ENCODE data around the gene TMTC2. TPM values are rescaled to one million over a fixed set of nuclear protein-coding genes. Genes with fewer than 3 reads are reported as not detected.

TMTC2 gene
- total and polyA plus RNA-seq, 2 donors, result 18.1 to 95.3 TPM

DNA sequence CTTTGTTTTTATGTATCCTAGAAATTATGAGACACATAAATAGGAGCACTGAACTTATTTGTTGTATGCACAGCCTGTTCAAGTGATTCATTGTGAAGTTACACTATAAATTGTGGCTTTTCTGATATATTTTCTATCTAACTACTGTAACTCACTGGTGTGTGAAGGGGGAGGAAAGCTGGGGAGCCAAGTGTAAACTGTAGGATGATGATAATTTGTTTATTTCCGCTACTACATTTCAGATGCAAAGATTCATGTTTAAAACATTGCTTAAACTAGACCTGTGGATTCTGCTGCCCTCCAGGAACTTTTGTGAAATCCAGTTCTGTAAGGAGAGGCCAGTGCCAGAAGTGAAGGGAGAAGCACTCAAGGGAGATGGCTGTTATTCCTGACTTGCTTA lies 3.3 kb downstream of the TMTC2 start:
- Histone ChIP-seq H3K4me3 (ENCODE audit: low read depth, low read length) (peak overlapping the region; percentile 10), H3K4me1 (ENCODE audit: insufficient read depth) (no peaks in the 10 kb centered on the region), H3K27ac (ENCODE audit: low read depth) (no peak overlapping the region), H3K36me3 (ENCODE audit: insufficient read depth) (peaks cover 2% of the 10 kb centered on the region)
- 67% methylated on average over 1 of the region's 1 CpG for WGBS
- no peak for DNase-seq (ENCODE audit: extremely low spot score)

DNA sequence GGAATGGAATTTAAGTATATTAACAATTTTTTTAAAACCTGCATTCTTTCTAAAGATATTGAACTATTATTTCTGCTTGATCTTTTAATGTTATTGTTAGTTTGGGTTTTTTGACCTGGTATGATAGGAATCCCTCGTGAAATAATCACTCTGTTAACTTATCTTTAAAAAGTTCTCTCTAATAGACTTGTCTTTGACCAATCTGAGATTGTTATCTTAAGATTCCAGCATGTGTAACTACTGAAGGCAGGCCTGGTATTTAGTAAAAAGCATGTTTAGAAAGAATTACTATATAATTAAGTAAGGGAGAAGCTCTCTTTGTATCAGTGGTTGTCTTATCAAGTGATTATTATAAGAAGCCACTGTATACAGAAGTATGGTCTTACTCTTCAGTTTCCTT lies 4.8 kb downstream of the TMTC2 start:
- no peak overlapping the region for H3K27ac ChIP-seq (ENCODE audit: low read depth)
- WGBS, result 71% methylated on average over 1 of the region's 1 CpG
- no peak overlapping the region for H3K4me3 ChIP-seq (ENCODE audit: low read depth, low read length)
- H3K4me1 ChIP-seq (ENCODE audit: insufficient read depth), result no peaks in the 10 kb centered on the region
- DNase-seq (ENCODE audit: extremely low spot score), result no peak
- H3K36me3 ChIP-seq (ENCODE audit: insufficient read depth), result peaks cover 2% of the 10 kb centered on the region

GRCh38 chr12:82694276-82694675 lies 7.6 kb downstream of the TMTC2 start:
- 97% methylated on average over 3 of the region's 3 CpGs for WGBS
- Histone ChIP-seq H3K4me1 (ENCODE audit: insufficient read depth) (no peaks in the 10 kb centered on the region), H3K4me3 (ENCODE audit: low read depth, low read length) (no peak overlapping the region), H3K27ac (ENCODE audit: low read depth) (no peak overlapping the region), H3K36me3 (ENCODE audit: insufficient read depth) (peaks cover 2% of the 10 kb centered on the region)
- no peak for DNase-seq (ENCODE audit: extremely low spot score)

- Histone ChIP-seq H3K36me3 (ENCODE audit: insufficient read depth) (peaks cover 2% of the 10 kb centered on the region), H3K27ac (ENCODE audit: low read depth) (no peak overlapping the region), H3K4me1 (ENCODE audit: insufficient read depth) (no peaks in the 10 kb centered on the region)
These were observed 8.3 kb downstream of the TMTC2 start for GRCh38 chr12:82694970-82695369.

GRCh38 chr12:82695531-82695930 lies 8.8 kb downstream of the TMTC2 start:
- no peak for DNase-seq (ENCODE audit: extremely low spot score)
- 97% methylated on average over 2 of the region's 2 CpGs for WGBS
- H3K36me3 ChIP-seq (ENCODE audit: insufficient read depth), result peaks cover 2% of the 10 kb centered on the region
- H3K4me1 ChIP-seq (ENCODE audit: insufficient read depth), result no peaks in the 10 kb centered on the region
- no peak overlapping the region for H3K27ac ChIP-seq (ENCODE audit: low read depth)
- no peak overlapping the region for H3K4me3 ChIP-seq (ENCODE audit: low read depth, low read length)

More at GRCh38 chr12:82694970-82695369, 8.3 kb downstream of the TMTC2 start:
- WGBS, result 72% methylated on average over 2 of the region's 2 CpGs
- no peak overlapping the region for H3K4me3 ChIP-seq (ENCODE audit: low read depth, low read length)
- DNase-seq (ENCODE audit: extremely low spot score), result no peak

GRCh38 chr12:82696543-82696942 lies 9.8 kb downstream of the TMTC2 start:
- H3K36me3 ChIP-seq (ENCODE audit: insufficient read depth), result peaks cover 2% of the 10 kb centered on the region
- no peak for DNase-seq (ENCODE audit: extremely low spot score)
- H3K4me1 ChIP-seq (ENCODE audit: insufficient read depth), result no peaks in the 10 kb centered on the region
- H3K4me3 ChIP-seq (ENCODE audit: low read depth, low read length), result no peak overlapping the region
- H3K27ac ChIP-seq (ENCODE audit: low read depth), result no peak overlapping the region

GRCh38 chr12:82698708-82699564 lies 12.2 kb downstream of the TMTC2 start:
- 92% methylated on average over 12 of the region's 12 CpGs for WGBS
- Histone ChIP-seq H3K27ac (ENCODE audit: low read depth) (no peak overlapping the region), H3K4me1 (ENCODE audit: insufficient read depth) (no peaks in the 10 kb centered on the region), H3K4me3 (ENCODE audit: low read depth, low read length) (no peak overlapping the region), H3K36me3 (ENCODE audit: insufficient read depth) (no peaks in the 10 kb centered on the region)
- DNase-seq (ENCODE audit: extremely low spot score), result no peak

- DNase-seq (ENCODE audit: extremely low spot score), result no peak
- no peaks in the 10 kb centered on the region for H3K4me1 ChIP-seq (ENCODE audit: insufficient read depth)
- H3K36me3 ChIP-seq (ENCODE audit: insufficient read depth), result no peaks in the 10 kb centered on the region
- no peak overlapping the region for H3K27ac ChIP-seq (ENCODE audit: low read depth)
- WGBS, result 97% methylated on average over 3 of the region's 3 CpGs
- H3K4me3 ChIP-seq (ENCODE audit: low read depth, low read length), result no peak overlapping the region
These were observed 19.1 kb downstream of the TMTC2 start for GRCh38 chr12:82705774-82706173.

- peak; percentile 43 for DNase-seq (ENCODE audit: extremely low spot score)
- H3K27ac ChIP-seq (ENCODE audit: low read depth), result no peak overlapping the region
- H3K4me3 ChIP-seq (ENCODE audit: low read depth, low read length), result no peak overlapping the region
- H3K36me3 ChIP-seq (ENCODE audit: insufficient read depth), result no peaks in the 10 kb centered on the region
- no peaks in the 10 kb centered on the region for H3K4me1 ChIP-seq (ENCODE audit: insufficient read depth)
- 26% methylated on average over 10 of the region's 10 CpGs for WGBS
These were observed 21.6 kb downstream of the TMTC2 start for GRCh38 chr12:82708061-82708879.

DNA sequence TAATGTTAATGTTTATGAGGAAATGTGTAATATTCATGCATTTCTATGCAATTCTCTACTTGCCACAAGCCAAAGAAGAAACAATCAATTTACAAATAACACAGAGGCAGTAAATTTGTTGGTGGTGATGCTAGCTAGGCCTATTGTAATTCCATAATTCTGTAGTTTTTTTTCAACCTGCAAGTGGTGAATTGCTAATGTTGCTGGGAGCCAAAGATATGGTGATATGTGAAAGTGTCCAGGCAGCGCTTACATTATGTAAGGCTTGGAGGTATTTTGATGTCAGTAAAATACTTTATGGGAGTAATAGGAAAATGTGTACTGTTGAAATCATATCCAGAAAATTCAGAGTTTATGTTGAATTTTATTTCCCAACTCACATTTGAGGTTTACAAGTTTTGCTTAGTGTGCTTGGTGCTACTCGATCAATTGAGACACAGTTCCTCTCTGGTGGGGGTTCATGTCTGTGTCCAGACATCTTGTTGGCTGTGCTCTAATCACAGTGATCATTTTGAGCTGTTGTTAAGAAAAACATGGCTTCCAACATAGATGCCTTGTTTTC lies 23.2 kb downstream of the TMTC2 start:
- Histone ChIP-seq H3K4me1 (ENCODE audit: insufficient read depth) (no peaks in the 10 kb centered on the region), H3K27ac (ENCODE audit: low read depth) (no peak overlapping the region), H3K36me3 (ENCODE audit: insufficient read depth) (no peaks in the 10 kb centered on the region), H3K4me3 (ENCODE audit: low read depth, low read length) (no peak overlapping the region)
- 73% methylated on average over 2 of the region's 2 CpGs for WGBS
- no peak for DNase-seq (ENCODE audit: extremely low spot score)

DNA sequence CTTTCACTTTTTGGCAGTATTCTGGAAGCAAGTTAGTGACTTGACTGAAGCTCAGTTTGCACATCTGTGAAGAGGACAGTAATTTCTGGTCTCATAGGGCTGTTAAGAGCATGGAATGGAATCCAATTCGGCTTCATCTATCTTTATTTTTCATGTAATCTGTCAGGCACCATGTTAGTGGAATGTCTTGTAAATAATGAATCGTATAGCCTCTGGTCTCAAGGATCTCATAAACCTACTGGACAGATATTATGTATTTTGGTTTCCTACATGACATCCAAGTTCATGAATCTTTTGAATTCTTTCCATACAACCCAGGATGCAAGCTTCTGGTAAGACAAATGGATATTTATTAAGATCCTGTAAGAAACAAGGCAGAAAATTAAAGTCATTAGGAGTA lies 24.0 kb downstream of the TMTC2 start:
- H3K4me3 ChIP-seq (ENCODE audit: low read depth, low read length), result no peak overlapping the region
- no peak overlapping the region for H3K27ac ChIP-seq (ENCODE audit: low read depth)
- 52% methylated on average over 2 of the region's 2 CpGs for WGBS
- no peaks in the 10 kb centered on the region for H3K4me1 ChIP-seq (ENCODE audit: insufficient read depth)
- no peak for DNase-seq (ENCODE audit: extremely low spot score)
- no peaks in the 10 kb centered on the region for H3K36me3 ChIP-seq (ENCODE audit: insufficient read depth)

GRCh38 chr12:82714427-82714826 lies 27.7 kb downstream of the TMTC2 start:
- no peak for DNase-seq (ENCODE audit: extremely low spot score)
- no peaks in the 10 kb centered on the region for H3K36me3 ChIP-seq (ENCODE audit: insufficient read depth)
- H3K4me3 ChIP-seq (ENCODE audit: low read depth, low read length), result no peak overlapping the region
- no peaks in the 10 kb centered on the region for H3K4me1 ChIP-seq (ENCODE audit: insufficient read depth)
- no peak overlapping the region for H3K27ac ChIP-seq (ENCODE audit: low read depth)
- 90% methylated on average over 3 of the region's 3 CpGs for WGBS

- no peak overlapping the region for H3K4me3 ChIP-seq (ENCODE audit: low read depth, low read length)
- no peaks in the 10 kb centered on the region for H3K4me1 ChIP-seq (ENCODE audit: insufficient read depth)
- H3K27ac ChIP-seq (ENCODE audit: low read depth), result no peak overlapping the region
- no peak for DNase-seq (ENCODE audit: extremely low spot score)
- 92% methylated on average over 1 of the region's 1 CpG for WGBS
- no peaks in the 10 kb centered on the region for H3K36me3 ChIP-seq (ENCODE audit: insufficient read depth)
These were observed 35.0 kb downstream of the TMTC2 start for GRCh38 chr12:82721726-82722125.

DNA sequence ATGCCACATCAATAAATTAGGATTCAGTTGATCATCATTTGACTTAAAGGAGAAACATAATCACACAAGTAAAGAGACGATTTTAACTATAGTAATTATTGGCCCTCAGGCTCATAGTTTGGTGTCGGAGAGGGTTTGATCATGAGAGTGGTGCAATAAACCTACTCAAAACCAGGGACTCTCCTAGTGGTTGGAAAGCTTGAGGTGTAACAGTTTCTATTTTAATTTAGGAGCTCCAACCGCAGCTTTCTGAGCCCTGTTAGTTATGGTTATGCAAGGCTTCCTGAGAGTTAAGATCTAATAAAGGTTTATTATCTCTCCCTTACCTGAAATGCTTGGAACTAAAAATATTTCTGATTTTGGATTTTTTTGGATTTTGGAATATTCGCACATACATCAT lies 36.4 kb downstream of the TMTC2 start:
- no peak overlapping the region for H3K27ac ChIP-seq (ENCODE audit: low read depth)
- 95% methylated on average over 4 of the region's 4 CpGs for WGBS
- no peaks in the 10 kb centered on the region for H3K36me3 ChIP-seq (ENCODE audit: insufficient read depth)
- H3K4me1 ChIP-seq (ENCODE audit: insufficient read depth), result no peaks in the 10 kb centered on the region
- no peak overlapping the region for H3K4me3 ChIP-seq (ENCODE audit: low read depth, low read length)
- DNase-seq (ENCODE audit: extremely low spot score), result no peak
